Kasumi-1 (cell line): ENCODE results near the gene PIK3CD.

Experiments
- DNase-seq, 2 experiments: peaks; one replicate each; lab custom pipeline; 2025; lab: John Stamatoyannopoulos, UW

Gene PIK3CD

GRCh38 chr1:9651565-9652378 is at the start of gene PIK3CD:
Gene PIK3CD, plus strand, starts transcription at chr1:9651731. Its CDS starts 58,725 bp downstream, at chr1:9710456.
- peak; percentile 56 to 74 for DNase-seq

DNA sequence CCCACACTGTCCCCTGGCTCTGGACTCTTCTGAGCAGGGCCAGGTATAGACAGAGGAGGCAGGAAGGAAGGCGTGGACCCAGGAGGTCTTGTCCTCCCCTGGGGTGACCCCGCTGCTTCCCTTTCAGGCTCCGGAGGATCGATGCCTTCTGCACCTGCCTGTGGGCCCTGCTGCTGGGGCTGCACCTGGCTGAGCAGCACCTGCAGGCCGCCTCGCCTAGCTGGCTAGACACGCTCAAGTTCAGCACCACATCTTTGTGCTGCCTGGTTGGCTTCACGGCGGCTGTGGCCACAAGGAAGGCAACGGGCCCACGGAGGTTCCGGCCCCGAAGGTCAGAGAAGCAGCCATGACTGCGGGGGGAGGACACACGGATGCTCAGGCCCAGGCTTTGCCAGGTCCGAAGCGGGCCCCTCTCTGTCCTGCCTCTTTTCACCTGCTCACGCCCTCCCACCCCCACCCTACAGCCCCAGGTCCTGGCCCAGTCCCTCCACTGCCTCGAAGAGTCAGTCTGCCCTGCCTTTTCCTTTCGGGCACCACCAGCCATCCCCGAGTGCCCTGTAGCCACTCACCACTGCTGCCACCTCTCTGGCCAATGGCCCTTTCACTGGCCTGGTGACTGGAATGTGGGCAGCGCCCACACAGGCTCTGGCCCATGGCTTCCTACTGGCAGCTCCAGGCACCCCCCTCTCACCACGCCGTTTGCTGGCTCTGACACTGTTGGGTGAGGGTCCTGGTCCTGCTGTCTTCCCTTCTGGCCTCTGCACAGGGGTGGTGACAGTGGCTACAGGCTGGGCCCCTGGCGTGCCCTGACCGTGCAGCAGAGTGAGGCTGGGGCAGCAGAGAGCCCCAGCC is 49.4 kb upstream of the PIK3CD start:
- DNase-seq: no peak

- DNase-seq: no peak
Measured at GRCh38 chr1:9602794-9603167, 48.8 kb upstream of the PIK3CD start.

GRCh38 chr1:9603307-9603706 is 48.2 kb upstream of the PIK3CD start:
- DNase-seq: no peak

DNA sequence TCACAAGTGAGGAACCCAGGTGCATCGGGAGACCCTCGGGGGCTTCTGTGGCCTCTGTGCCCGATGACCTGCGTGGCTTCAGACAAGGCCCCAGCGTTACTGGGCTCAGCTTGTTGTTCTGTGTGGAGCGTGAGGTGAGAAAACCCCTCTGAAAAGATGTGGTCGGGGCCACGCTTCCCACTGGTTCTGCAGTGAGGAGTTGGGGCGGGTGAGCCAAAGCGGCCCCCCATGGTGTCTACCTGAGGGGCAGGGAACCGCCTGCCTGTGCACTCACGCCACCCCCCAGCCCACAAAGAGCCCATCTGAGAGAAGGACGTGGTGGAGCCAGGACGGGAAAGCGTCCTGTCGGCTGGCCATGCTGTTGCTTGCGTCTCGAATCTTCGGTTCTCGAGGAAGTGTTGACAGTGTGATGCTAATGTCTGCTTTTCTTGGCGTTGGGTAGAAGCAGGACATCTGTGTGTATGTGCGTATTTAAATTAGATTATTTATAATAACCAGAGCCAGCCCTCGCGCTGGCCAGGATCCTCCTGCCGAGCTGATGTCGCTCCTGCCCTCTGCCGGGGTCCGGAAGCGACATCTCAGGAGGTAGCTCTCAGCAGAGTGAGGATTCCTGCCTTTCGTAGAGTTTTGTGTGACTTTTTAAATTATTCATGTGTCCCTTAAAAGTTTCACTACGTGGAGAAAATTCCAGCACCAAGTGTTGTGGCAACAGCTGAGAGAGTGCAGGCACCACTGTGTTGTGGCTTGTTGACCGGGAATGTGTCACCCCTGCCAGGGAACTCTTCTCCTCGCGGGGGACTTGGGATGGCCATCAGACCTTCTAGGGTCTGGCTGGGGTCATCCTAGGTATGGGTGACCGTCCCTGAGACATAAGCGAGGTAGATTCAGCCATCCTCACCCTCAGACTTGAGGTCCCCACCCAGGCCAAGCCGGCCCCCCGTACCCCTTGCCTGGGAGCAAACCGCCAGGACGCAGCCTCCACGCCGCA is 47.5 kb upstream of the PIK3CD start:
- DNase-seq: no peak

GRCh38 chr1:9604836-9605235 is 46.7 kb upstream of the PIK3CD start:
- no peak for DNase-seq

- no peak for DNase-seq
Measured at GRCh38 chr1:9605946-9606455, 45.5 kb upstream of the PIK3CD start.

- no peak for DNase-seq
Measured at GRCh38 chr1:9606458-9606857, 45.1 kb upstream of the PIK3CD start.

DNA sequence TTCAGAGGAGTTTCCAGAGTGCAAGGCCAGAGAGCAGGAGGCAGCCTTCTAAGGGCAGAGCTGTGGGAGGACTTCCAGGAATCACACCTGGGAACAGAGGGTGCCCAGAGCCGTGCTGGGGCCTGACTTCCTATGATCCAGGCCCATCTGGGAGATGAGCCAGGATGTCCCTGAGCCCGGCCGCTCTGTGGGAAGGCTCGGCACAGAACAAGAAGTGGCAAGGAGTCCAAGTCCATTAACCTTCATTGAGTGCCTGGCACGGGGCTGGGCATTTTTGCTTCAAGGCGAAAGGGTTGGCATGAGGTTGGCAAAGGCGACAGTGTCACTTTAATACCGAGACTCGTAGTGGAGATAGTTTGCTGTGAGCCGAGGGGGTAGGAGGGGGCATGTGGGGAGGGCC is 44.6 kb upstream of the PIK3CD start:
- no peak for DNase-seq

- no peak for DNase-seq
Measured at GRCh38 chr1:9607352-9607751, 44.2 kb upstream of the PIK3CD start.

DNA sequence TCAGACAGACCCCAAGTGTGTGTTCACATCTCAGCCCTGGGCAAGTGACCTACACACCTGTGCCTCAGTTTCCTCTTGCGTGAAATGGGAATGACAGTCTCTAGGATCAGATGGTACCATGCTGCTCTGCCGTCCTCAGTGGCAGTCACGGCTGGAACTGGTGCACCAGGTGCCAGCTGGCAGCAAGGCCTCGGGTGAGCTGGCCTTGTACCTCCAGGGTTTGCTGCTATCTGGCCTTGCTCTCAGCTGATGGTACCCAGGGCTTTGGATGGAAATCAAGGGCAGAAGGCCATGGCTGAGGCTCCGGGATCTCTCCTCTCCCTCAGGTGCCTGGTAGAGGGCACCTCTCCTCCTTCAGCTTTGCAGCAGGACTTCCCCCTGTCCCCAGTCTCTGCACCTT is 41.5 kb upstream of the PIK3CD start:
- DNase-seq: no peak

GRCh38 chr1:9610548-9610947 is 41.0 kb upstream of the PIK3CD start:
- DNase-seq: no peak

DNA sequence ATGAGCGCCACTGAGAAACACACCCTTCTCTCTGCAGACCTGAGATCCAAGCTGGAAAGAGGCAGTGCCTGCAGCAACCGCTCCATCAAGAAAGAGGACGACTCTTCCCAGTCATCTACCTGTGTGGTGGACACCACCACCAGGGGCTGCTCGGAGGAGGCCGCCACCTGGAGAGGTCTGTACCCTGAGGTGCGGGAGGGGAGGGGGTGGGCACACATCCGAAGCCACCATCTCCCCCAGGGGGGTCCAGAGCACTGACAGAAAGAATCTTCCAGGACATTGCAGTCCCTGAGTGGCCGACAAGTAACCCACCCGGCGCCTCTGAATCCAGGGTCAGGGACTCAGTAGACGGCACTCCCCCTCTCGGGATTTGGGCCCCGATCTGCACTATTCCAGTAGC is 39.8 kb upstream of the PIK3CD start:
- DNase-seq: no peak

GRCh38 chr1:9612162-9612845 is 39.2 kb upstream of the PIK3CD start:
- no peak for DNase-seq

DNA sequence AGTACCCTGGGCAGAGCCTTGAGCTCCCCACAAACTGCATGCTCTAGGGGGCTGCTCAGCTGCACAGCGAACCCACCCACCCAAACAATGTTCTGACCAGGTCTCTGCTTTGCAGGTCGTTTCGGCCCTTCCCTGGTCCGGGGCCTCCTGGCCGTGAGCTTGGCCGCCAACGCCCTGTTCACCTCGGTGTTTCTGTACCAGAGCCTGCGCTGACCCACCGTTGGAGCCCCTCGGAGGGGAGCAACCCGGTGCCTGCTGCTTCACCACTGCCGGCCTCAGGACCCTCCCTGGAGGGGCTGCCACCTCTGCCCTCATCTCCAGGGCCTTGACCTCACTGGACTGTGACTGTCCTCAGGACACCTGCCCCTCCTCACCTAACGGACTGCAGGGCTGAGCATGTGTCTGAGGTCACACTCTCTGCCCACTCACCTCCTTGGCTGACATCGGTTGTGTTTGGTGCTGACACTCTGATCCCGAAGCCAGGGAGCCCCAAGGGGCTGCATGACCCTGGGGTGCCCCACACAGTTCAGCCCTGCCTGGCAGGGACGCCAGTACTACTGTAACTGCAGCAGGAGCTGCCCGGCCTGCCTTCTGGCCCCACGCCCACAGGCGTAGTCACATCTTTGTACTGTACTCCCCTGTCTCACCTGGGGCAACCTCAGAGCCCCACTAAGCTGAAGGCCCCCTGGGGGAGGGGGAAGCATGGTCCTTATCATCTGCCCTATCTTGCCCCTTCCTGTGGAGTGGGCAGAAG is 38.5 kb upstream of the PIK3CD start:
- DNase-seq: no peak

DNA sequence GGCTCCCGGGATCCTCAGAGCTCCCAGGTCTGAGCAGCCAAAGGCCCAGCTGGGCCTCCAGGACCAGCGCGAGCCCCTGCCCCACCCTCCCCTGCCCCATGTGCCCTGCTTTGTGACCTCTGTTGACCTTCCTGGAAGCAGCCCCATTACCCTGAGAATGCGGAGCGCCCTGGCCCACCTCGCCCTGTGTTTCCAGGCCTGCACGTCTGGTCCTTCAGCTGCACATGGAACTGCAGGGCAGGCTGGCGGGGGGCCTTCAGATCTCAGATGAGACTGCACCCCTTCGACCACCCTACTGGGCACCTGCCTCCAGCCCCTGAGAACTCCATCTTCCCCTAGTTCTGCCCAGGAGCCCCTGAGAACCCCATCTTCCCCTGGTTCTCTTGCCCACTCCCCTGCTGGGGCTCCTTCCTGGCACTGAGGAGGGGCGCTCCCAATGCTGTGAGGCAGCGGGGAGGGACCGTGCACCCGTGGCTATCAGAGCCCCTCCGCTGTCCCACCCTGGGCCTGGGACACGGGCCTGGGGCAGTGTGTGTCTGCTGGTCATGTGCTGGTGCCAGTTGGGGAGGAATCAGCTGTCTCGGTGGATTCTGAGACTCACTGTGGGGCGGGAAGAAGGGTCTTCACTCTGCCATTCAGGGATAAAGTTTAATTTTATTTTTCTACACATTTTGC is 37.8 kb upstream of the PIK3CD start:
- DNase-seq: no peak

DNA sequence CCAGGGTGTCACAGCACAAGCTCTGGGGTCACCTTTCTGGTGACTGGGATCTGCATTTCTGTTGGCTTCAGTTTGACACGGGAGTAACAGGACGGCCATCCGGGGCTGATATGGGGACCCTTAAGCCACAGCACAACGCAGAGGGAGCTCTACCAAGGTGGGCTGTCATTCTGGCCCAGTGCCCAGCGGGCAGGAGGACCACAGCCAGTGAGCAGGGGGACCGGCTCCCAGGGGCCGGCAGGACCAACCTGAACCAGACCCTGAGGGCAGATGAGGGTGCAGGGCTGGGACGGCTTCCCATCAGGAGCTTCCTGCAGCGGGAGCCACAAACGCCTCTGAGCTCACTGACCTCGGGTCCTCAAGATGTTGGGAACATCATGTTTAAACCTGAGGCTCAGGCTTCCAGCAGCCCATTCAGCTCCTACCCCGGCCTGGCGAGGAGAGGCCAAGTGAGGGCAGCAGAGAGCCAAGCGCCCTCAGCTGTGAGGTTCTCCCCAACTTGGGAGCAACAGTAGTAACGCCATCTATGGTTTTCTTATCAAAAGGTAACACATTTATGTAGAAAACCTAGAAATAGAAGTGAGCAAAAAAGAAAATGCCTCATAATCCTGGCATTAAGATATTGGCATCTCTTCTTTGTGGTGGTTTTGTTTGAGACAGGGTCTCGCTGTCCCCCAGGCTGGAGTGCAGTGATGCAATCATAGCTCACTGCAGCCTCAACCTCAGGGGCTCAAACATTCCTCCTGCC is 36.0 kb upstream of the PIK3CD start:
- DNase-seq: peak; percentile 62 to 76

- DNase-seq: no peak
Measured at GRCh38 chr1:9618909-9619679, 32.4 kb upstream of the PIK3CD start.
